ENCODE measurements around the gene TADA2B.

The TADA2B gene

GRCh38 chr4:7017446-7018048, 25.6 kb upstream of the TADA2B start:
- no peak for DNase-seq (ENCODE audit: low read depth in 2 of 2)

DNA sequence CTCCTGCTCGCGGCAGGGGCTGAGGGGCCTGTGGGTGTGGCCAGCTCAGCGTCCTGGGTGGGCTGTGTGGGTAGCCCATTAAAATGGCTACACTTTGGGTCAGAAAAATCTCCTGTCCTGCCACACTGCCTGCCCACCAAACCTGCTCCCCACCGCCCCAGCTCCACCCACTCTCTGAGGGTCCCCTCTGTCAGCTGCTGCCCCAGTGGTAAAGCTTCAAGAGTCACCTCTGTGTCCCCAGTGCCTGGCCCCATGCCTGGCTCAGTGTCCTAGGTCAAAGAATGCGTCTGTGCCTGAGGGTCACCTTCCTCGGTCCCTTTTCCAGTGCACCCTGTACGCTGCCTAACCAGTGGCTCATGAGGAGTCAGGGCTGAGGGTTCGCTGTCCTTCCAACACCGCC, 24.9 kb upstream of the TADA2B start:
- DNase-seq (ENCODE audit: low read depth in 2 of 2): no peak

GRCh38 chr4:7019367-7019766, 23.8 kb upstream of the TADA2B start:
- no peak for DNase-seq (ENCODE audit: low read depth in 2 of 2)

GRCh38 chr4:7020290-7020689, 22.9 kb upstream of the TADA2B start:
- DNase-seq (ENCODE audit: low read depth in 2 of 2): no peak

- no peak for DNase-seq (ENCODE audit: low read depth in 2 of 2)
Measured at GRCh38 chr4:7020856-7021255, 22.3 kb upstream of the TADA2B start.

DNA sequence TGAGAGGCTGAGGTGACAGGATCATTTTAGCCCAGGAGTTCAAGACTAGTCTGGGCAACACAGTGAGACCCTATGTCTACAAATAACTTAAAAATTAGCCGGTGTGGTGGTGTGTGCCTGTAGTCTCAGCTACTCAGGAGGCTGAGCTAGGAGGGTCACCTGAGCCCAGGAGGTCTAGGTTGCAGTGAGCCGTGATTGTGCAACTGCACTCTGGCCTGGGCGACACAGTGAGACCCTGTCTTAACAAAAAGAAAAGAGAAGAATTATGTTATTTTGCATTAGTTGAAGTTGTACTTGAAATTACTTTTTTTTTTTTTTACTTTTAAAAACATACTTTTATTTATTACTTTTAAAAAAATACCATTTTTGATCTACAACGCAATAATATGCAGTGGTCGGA, 21.8 kb upstream of the TADA2B start:
- no peak for DNase-seq (ENCODE audit: low read depth in 2 of 2)

DNA sequence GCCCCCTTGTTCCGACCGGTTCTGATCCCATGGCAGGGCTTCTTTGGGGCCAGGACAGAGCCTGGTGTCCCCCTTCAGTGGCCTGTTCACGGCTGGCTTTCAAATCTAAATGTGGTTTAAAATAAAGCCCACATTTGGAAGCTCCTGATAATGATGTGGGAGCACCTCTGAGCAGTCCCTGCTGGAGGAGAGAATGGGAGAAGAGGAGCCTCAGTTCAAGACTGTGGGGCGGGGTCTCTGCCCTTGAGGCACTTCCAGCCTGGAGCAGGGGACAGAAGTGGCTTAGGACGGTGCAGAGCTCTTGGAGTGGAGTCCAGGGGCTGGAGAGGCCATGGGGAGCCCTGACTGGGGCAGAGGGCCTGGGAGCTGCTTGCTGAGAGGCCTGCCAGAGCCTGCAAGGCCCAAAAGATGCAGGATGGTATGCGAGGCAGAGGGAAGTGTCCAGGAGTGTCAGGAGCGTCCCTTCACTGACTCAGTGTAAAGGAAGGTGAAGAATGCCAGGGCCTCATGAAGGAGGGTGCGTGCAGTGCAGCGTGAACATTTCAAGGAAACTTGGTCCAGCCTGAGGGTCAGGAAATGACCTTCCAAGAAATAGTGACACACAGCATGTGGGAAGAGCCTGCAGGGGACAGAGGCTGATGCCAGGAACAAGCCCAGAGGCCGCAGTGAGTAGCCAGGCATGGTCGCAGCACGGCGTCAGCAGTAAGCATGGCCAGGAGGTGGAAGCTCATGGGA, 21.1 kb upstream of the TADA2B start:
- no peak for DNase-seq (ENCODE audit: low read depth in 2 of 2)

- DNase-seq (ENCODE audit: low read depth in 2 of 2): no peak
Measured at GRCh38 chr4:7023486-7023885, 19.7 kb upstream of the TADA2B start.

- no peak for DNase-seq (ENCODE audit: low read depth in 2 of 2)
Measured at GRCh38 chr4:7023901-7024300, 19.3 kb upstream of the TADA2B start.

DNA sequence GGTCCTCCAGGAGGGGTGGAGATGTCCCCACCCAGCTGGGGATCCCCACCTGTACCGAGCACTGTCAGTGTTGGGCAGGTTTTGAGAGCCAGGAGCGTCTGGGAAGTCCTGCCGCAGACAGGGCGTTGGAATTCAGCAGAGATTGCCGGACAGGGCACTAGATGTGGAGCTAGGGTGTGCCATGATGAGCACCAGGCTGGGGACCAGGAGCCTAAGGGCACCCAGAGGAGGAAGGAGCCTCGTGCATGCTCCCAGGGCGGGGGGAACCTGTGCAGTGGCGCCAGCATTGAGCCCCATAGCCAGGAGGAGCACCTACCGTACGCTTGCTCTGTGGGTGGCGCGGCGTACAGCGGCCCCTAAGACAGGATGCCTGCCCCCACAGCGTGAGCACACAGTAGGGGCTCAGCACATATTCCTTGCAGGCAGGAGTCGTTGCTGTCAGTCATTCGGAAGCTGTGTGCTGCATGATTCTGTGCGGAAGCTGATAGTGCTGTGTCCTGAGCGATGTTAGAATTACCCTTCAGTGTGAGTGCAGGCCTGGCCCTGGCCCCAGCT, 18.8 kb upstream of the TADA2B start:
- DNase-seq (ENCODE audit: low read depth in 2 of 2): no peak

DNA sequence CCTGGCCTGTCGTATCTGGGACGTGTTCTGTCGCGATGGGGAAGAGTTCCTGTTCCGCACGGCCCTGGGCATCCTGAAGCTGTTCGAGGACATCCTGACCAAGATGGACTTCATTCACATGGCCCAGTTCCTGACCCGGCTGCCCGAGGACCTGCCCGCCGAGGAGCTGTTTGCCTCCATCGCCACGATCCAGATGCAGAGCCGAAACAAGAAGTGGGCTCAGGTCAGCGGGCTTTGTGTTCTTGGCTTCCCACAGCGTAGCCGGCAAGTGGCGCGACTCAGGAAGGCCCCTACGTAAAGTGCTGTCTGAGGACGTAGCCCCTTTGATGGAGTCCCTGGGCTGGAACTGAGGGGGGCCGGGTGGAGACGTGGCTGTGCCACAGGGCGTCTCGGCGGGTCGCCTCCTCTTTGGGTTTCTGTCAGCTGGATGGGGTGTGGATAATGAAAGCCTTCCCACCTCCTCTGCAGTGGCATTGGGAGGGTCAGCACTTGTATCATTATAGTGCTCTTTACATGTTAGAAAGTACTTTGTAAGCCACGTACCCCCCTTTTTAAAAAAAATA, 18.1 kb upstream of the TADA2B start:
- DNase-seq (ENCODE audit: low read depth in 2 of 2): no peak

DNA sequence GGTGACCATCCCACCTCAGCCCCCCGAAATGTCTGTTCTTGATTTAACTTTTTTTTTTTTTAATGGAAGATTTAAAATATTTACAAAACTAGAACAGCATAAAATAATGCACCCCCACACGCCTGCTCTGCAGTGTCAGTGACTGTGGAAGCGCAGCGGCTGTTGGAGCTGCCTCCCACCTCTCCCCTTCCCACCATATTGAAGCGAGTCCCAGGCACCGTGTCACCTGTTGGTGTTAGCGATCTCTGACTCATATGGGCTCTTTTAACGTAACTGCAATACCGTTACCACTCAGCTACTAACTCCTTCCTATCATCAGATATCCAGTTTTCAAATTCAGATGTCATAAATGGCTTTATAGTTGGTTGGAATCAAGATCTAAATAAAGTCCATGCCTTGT, 17.1 kb upstream of the TADA2B start:
- no peak for DNase-seq (ENCODE audit: low read depth in 2 of 2)

GRCh38 chr4:7027284-7027683, 15.9 kb upstream of the TADA2B start:
- DNase-seq (ENCODE audit: low read depth in 2 of 2): no peak

GRCh38 chr4:7027913-7028312, 15.3 kb upstream of the TADA2B start:
- DNase-seq (ENCODE audit: low read depth in 2 of 2): no peak

DNA sequence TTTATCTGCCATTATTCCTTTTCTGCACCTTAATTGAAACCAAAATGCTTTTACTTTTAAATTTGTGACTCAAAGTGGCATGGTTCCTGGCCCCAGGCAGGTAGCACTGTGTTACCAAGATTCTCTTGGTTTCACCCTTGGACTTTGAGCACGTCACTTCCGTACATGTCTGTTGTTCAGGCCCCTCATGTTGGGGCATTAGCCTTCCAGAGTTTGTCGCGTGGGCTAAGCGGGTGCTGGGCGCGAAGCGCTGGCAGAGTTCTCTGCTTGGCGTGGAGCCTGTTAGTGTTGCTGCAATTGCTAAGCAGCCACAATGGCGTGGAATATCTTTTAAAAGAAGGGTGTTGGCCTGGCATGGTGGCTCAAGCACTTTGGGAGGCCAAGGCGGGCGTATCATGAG, 14.0 kb upstream of the TADA2B start:
- no peak for DNase-seq (ENCODE audit: low read depth in 2 of 2)

DNA sequence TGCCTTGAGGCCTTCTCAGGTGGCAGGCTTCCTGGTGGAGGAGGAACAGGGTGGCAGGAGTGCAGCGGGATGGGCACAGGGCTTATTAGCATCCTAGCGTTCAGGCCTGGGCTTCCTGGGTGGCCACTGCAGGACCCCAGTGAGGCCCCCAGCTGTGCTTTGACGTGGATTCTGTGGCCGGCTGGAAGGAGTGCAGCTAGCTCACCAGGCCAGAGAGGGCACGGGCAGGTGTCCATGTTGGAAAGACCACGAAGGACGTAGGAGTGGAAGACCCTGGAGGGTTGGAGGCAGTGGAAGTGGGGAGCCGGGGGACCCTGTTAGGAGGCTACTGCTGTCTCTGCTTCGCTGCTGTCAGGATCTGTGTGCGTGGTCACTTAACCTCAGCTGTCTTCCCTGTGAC, 13.3 kb upstream of the TADA2B start:
- DNase-seq (ENCODE audit: low read depth in 2 of 2): no peak

- no peak for DNase-seq (ENCODE audit: low read depth in 2 of 2)
Measured at GRCh38 chr4:7030856-7031255, 12.3 kb upstream of the TADA2B start.

DNA sequence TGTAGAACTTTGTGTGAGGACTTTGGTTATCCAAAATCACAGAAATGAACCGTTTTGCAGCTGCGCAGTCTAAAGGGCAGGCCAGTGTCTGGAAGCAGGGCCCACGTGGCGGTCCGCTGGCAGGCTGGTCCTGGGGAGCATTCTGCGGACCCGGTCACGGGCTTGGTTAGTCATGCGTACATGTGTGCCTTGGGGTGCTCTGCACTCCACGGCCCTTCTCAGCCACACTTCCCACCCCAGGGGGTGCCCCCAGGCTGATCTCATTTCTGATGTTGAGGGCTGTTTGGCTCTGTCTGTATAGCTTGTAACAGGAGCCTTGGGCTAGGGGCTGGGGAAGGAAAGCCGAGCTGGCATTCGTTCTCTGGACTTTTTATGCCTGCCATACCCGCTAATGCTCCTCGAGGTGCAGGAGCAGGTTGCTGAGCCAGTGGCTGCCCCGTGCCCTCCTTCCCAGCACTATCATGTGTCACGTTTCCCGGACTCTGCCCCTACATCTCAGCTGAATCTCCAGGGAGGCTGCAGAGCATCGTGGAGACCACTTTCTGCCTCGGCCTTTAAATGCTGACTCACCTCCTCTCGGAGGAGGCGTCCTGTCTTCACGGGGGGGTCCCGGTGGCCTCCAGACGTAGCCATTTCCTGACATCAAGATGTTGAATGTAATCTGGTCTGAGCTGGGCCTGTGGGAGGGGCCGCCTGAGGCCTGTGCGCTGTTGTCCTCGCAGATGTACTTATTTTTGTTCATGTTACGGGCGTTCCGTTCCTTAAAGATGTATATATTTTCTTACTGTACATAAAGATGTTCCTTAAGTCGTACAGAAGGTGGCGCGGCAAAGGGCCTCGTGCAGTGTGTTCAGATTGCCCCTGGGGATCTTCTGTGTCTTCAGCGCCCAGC, 11.4 kb upstream of the TADA2B start:
- DNase-seq (ENCODE audit: low read depth in 2 of 2): no peak

DNA sequence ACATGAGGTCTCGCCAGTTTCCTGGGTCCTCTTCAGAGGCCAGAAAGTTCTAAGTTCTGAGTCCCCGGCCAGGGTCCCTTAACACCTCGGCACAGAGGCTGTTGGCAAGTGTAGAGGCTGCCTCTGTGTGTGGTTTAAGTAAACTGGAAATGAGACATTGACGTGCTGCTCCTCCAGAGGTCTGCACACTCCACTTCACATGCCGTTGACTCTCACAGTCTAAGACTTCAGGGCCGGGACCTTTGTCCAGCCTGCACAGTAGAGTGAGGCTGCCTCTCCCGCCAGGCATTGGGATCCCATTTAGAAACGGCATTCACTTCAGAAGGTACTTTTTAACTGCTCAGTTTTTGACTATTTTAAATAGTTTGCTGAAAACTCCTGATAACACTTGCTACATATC, 10.6 kb upstream of the TADA2B start:
- no peak for DNase-seq (ENCODE audit: low read depth in 2 of 2)

DNA sequence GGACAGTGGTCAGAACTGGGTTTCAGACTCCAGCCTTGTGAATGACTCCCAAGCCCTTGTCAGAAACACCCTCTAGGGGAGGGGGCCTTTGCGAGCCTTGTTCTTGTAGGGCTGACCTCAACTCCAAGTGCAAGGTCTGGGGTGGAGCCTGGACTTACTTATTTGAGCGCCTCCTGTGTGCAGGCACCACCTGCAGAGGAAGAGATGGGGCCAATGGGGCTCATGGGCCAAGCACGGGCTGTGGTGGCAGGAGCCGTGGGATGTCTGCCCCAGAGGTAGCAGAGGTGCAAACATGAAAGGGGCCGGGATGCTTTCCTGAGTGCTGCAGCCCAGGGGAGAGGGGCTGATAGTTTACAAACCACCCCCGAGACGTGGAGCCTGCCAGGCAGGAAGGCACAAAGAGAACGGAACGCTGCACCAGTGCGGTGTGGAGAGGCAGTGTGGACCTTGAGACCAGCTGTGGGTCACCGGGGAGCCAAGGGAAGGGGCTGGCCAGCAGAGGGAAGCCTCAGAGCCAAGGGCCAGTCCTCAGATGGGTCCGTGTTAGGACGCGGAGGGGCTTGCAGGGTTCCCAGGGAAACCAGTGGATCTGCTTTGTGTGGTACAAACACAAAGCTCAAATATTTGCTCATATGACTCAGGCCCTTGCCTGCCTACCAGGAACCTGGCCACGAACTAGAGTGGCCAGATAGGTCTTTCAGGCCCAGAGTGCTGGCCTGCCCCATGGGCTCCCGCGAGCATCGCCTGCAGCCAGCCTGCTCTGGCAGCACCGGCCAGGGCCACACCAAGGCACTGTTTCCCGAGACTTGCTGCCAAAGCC, 8.7 kb upstream of the TADA2B start:
- no peak for DNase-seq (ENCODE audit: low read depth in 2 of 2)

- no peak for DNase-seq (ENCODE audit: low read depth in 2 of 2)
Measured at GRCh38 chr4:7037425-7037824, 5.7 kb upstream of the TADA2B start.

Measured in stimulated activated CD8-positive, alpha-beta memory T cell treated with anti-CD3 and anti-CD28 coated beads, Interleukin-15, amount 100 ng/mL, for 48 hours (primary cell).